HepG2 (cell line): Measurements from ENCODE around the gene MSMB. TPM values are rescaled to one million over a fixed set of nuclear protein-coding genes. Genes with fewer than 3 reads are reported as not detected.

Experiments used
- CEBPB ChIP-seq: IDR thresholded peaks from 2 replicates; pipeline ENCODE4 v1.6.1; 2011; ENCODE audit warnings: low read depth, low read length, improper control_type of control experiment, borderline replicate concordance
- ELF3 ChIP-seq: IDR thresholded peaks from 2 replicates; pipeline ENCODE4 v1.6.1; 2016; ENCODE audit warnings: missing genetic modification reagents, missing compliant biosample characterization
- FOXA3 ChIP-seq: IDR thresholded peaks from 2 replicates; pipeline ENCODE4 v1.6.1; 2016; ENCODE audit warnings: missing genetic modification reagents, missing compliant biosample characterization
- FOXC1 ChIP-seq: sonication (generic); formaldehyde crosslinking; IDR thresholded peaks from 2 replicates; pipeline ENCODE4 v1.8.0; 2022; ENCODE audit warnings: mild to moderate bottlenecking, missing genetic modification reagents, borderline replicate concordance
- HNRNPH1 ChIP-seq: fragments of 200-400 bp; formaldehyde crosslinking; optimal IDR thresholded peaks from 2 replicates; pipeline ENCODE3; 2017; ENCODE audit warnings: mild to moderate bottlenecking, low read depth, low read length
- HOMEZ ChIP-seq: IDR thresholded peaks from 2 replicates; pipeline ENCODE4 v1.6.1; 2016; ENCODE audit warnings: low read depth
- MIER3 ChIP-seq: IDR thresholded peaks from 2 replicates; pipeline ENCODE4 v1.6.1; 2016; ENCODE audit warnings: missing compliant biosample characterization, borderline replicate concordance
- MTA3 ChIP-seq: sonication (generic); formaldehyde crosslinking; IDR thresholded peaks from 2 replicates; pipeline ENCODE4 v1.4.0; 2020; ENCODE audit warnings: missing genetic modification reagents
- NCOR1 ChIP-seq: fragments of 200-600 bp; sonication (generic); IDR thresholded peaks from 2 replicates; pipeline ENCODE4 v1.7.0; 2017; ENCODE audit warnings: antibody characterized with exemption, low read length, borderline replicate concordance
- SIN3A ChIP-seq: IDR thresholded peaks from 2 replicates; pipeline ENCODE4 v1.6.1; 2011; ENCODE audit warnings: low read depth, mild to moderate bottlenecking, control low read depth, low read length, borderline replicate concordance
- SMAD9 ChIP-seq: sonication (generic); formaldehyde crosslinking; IDR thresholded peaks from 2 replicates; pipeline ENCODE4 v1.5.1; 2020; ENCODE audit warnings: mild to moderate bottlenecking, missing genetic modification reagents
- SNRNP70 ChIP-seq: fragments of 200-400 bp; formaldehyde crosslinking; IDR thresholded peaks from 2 replicates; pipeline ENCODE4 v1.6.1; 2017; ENCODE audit warnings: mild to moderate bottlenecking, low read depth, low read length, moderate library complexity
- TGIF2 ChIP-seq: IDR thresholded peaks from 2 replicates; pipeline ENCODE4 v1.6.1; 2016; ENCODE audit warnings: control low read depth, missing compliant biosample characterization
- TOPORS ChIP-seq: sonication (generic); formaldehyde crosslinking; IDR thresholded peaks from 2 replicates; pipeline ENCODE4 v1.8.0; 2023; ENCODE audit warnings: mild to moderate bottlenecking, missing genetic modification reagents
- ZFP37 ChIP-seq: sonication (generic); formaldehyde crosslinking; IDR thresholded peaks from 2 replicates; pipeline ENCODE4 v1.4.0; 2020; ENCODE audit warnings: missing genetic modification reagents, borderline replicate concordance
- ZNF512B ChIP-seq: sonication (generic); formaldehyde crosslinking; IDR thresholded peaks from 2 replicates; pipeline ENCODE4 v1.5.1; 2020; ENCODE audit warnings: missing genetic modification reagents, mild to moderate bottlenecking, borderline replicate concordance
- ZNF605 ChIP-seq: sonication (generic); formaldehyde crosslinking; IDR thresholded peaks from 2 replicates; pipeline ENCODE4 v1.8.0; 2022; ENCODE audit warnings: mild to moderate bottlenecking, missing genetic modification reagents
- polyA plus RNA-seq, 8 experiments: library from polyadenylated mRNA; depleted of rRNA in 3 of 8; stranded (reverse) in 7 of 8; unstranded in 1 of 8; fragments of >200 nt; fragmentation: Illumina TruSeq in 4 of 8; extraction: Trizol in 4 of 8; gene quantifications; 2 replicates each; pipeline versions ENCODE4 v1.2.1 to v1.2.3, GENCODE V29; 2011 to 2016; ENCODE audit warnings: low read depth in 4 of 8, missing spikeins in 1 of 8, mixed read lengths in 1 of 8; ENCODE audit not compliant: insufficient read depth in 1 of 8
- total RNA-seq, 5 experiments: library from RNA; depleted of rRNA; stranded (reverse); fragments of >200 nt; fragmentation: Illumina TruSeq; extraction: Trizol; gene quantifications; 2 replicates each; pipeline ENCODE4 v1.2.3, GENCODE V29; 2016; ENCODE audit warnings: low read depth in 1 of 5
- TF ChIP-seq, protein P1 (sequence below): sonication (generic); formaldehyde crosslinking; IDR thresholded peaks from 2 replicates; pipeline ENCODE4 v1.4.0; 2020; ENCODE audit warnings: mild to moderate bottlenecking, low read depth, missing genetic modification reagents
- TF ChIP-seq, protein P2 (sequence below), 2 experiments: sonication (generic) in 1 of 2; formaldehyde crosslinking in 1 of 2; IDR thresholded peaks; 2 replicates each; pipeline versions ENCODE4 v1.4.0 to v1.6.1; 2016 to 2020; ENCODE audit warnings: borderline replicate concordance in 1 of 2, low read depth in 1 of 2, mild to moderate bottlenecking in 1 of 2, missing genetic modification reagents in 1 of 2

MSMB gene
- total and polyA plus RNA-seq, 2 of the 13 experiments (the other 11 are each of a cell fraction or from before 2014, with no cell fraction given): 0.84 TPM; not detected in 1

GRCh38 chr10:45997994-45998763 is 47.9 kb downstream of the MSMB start (continued):
- peak; percentile 62; the same call in 1 of the 2 replicates for TF ChIP-seq MIER3 (CRISPR knock-in tag)
- peak; percentile 17; the same call in 1 of the 2 replicates for TF ChIP-seq HOMEZ
- no peak for TF ChIP-seq TOPORS (CRISPR knock-in tag)
- peak; percentile 79; the same call in 1 of the 2 replicates for TF ChIP-seq CEBPB
- no peak for TF ChIP-seq ZNF512B
- TF ChIP-seq, protein P1, sequence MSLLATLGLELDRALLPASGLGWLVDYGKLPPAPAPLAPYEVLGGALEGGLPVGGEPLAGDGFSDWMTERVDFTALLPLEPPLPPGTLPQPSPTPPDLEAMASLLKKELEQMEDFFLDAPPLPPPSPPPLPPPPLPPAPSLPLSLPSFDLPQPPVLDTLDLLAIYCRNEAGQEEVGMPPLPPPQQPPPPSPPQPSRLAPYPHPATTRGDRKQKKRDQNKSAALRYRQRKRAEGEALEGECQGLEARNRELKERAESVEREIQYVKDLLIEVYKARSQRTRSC (CRISPR knock-in tag): no peak
- TF ChIP-seq, protein P2, sequence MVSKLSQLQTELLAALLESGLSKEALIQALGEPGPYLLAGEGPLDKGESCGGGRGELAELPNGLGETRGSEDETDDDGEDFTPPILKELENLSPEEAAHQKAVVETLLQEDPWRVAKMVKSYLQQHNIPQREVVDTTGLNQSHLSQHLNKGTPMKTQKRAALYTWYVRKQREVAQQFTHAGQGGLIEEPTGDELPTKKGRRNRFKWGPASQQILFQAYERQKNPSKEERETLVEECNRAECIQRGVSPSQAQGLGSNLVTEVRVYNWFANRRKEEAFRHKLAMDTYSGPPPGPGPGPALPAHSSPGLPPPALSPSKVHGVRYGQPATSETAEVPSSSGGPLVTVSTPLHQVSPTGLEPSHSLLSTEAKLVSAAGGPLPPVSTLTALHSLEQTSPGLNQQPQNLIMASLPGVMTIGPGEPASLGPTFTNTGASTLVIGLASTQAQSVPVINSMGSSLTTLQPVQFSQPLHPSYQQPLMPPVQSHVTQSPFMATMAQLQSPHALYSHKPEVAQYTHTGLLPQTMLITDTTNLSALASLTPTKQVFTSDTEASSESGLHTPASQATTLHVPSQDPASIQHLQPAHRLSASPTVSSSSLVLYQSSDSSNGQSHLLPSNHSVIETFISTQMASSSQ (IDR thresholded peaks at IDR 0.05; ENCODE audit: low read depth): peak; percentile 84
- TF ChIP-seq, protein P2 (CRISPR knock-in tag; IDR thresholded peaks at IDR 0.05; ENCODE audit: borderline replicate concordance): peak; percentile 90; the same call in 1 of the 2 replicates
- TF ChIP-seq ZFP37 (CRISPR knock-in tag): no peak
- no peak for TF ChIP-seq SNRNP70
- peak; percentile 95 for TF ChIP-seq FOXA3 (CRISPR knock-in tag)
- TF ChIP-seq MTA3 (CRISPR knock-in tag): no peak
- TF ChIP-seq HNRNPH1: no peak
- no peak for TF ChIP-seq TGIF2 (CRISPR knock-in tag)
- TF ChIP-seq ELF3 (CRISPR knock-in tag): peak; percentile 92
- TF ChIP-seq FOXC1: no peak
- no peak for TF ChIP-seq ZNF605
- TF ChIP-seq NCOR1: peak; percentile 85; the same call in 1 of the 2 replicates
- no peak for TF ChIP-seq SMAD9 (CRISPR knock-in tag)
- no peak for TF ChIP-seq SIN3A
